GM23338 (cell line): ENCODE data around the gene TSNAX. TPM values are rescaled to one million over a fixed set of nuclear protein-coding genes. Genes with fewer than 3 reads are reported as not detected.

Source experiments
- ATAC-seq: fragments of 200-7000 bp; cut with Tn5 transposase; 3 replicates; pipeline ENCODE4 v1.9.1; 2020
- DNase-seq: peaks from one replicate; pipeline ENCODE4 v3.0.0-alpha.2; 2015; ENCODE audit warnings: low spot score
- H2AFZ ChIP-seq: fragments of 200-600 bp; sonication (generic); 2 replicates; pipeline ENCODE4 v1.8.0; 2016; ENCODE audit warnings: antibody characterized with exemption, mild to moderate bottlenecking, moderate library complexity
- H3F3A ChIP-seq: fragments of 200-600 bp; sonication (generic); replicated peaks from 2 replicates; pipeline ENCODE4 v1.8.0; 2017; ENCODE audit warnings: antibody characterized with exemption, mixed run types, low read depth
- H3K27ac ChIP-seq: fragments of 200-600 bp; sonication (generic); 2 replicates; pipeline ENCODE4 v1.6.1; 2016; ENCODE audit warnings: low read depth
- H3K27me3 ChIP-seq: fragments of 200-600 bp; sonication (generic); 2 replicates; pipeline ENCODE4 v1.8.0; 2016; ENCODE audit warnings: mild to moderate bottlenecking, mixed run types, moderate library complexity; ENCODE audit not compliant: insufficient read depth
- H3K36me3 ChIP-seq: fragments of 200-600 bp; sonication (generic); 2 replicates; pipeline ENCODE4 v1.8.0; 2016; ENCODE audit warnings: mild to moderate bottlenecking; ENCODE audit not compliant: insufficient read depth
- H3K4me1 ChIP-seq: fragments of 200-600 bp; sonication (generic); 2 replicates; pipeline ENCODE4 v1.8.0; 2016; ENCODE audit warnings: mild to moderate bottlenecking, moderate library complexity; ENCODE audit not compliant: insufficient read depth
- H3K4me2 ChIP-seq: fragments of 200-600 bp; sonication (generic); 2 replicates; pipeline ENCODE4 v1.7.1; 2017; ENCODE audit warnings: mixed run types
- H3K4me3 ChIP-seq: fragments of 200-600 bp; sonication (generic); 2 replicates; pipeline ENCODE4 v1.6.1; 2016; ENCODE audit warnings: mixed run types
- H3K79me2 ChIP-seq: fragments of 200-600 bp; sonication (generic); replicated peaks from 2 replicates; pipeline ENCODE4 v1.8.0; 2017; ENCODE audit warnings: mild to moderate bottlenecking; ENCODE audit not compliant: insufficient read depth
- H3K9me2 ChIP-seq: fragments of 200-600 bp; sonication (generic); 2 replicates; pipeline ENCODE4 v1.8.0; 2017; ENCODE audit not compliant: insufficient read depth
- H4K20me1 ChIP-seq: fragments of 200-600 bp; sonication (generic); replicated peaks from 2 replicates; pipeline ENCODE4 v1.8.0; 2017; ENCODE audit warnings: mild to moderate bottlenecking; ENCODE audit not compliant: insufficient read depth
- H3K27ac Mint-ChIP-seq: 2 replicates; pipeline ENCODE4 v1.8.0; 2020; ENCODE audit warnings: inconsistent platforms, mild to moderate bottlenecking, moderate library complexity, mixed read lengths
- H3K27me3 Mint-ChIP-seq: 3 replicates; pipeline ENCODE4 v1.8.0; 2022; ENCODE audit warnings: low read depth, mild to moderate bottlenecking, moderate library complexity, mixed read lengths, inconsistent platforms; ENCODE audit not compliant: insufficient read depth, poor library complexity
- H3K36me3 Mint-ChIP-seq: 3 replicates; pipeline ENCODE4 v1.8.0; 2021; ENCODE audit warnings: low read depth, mild to moderate bottlenecking, inconsistent platforms, moderate library complexity, mixed read lengths
- H3K4me1 Mint-ChIP-seq: 3 replicates; pipeline ENCODE4 v1.8.0; 2020; ENCODE audit warnings: mild to moderate bottlenecking, inconsistent platforms, mixed read lengths
- H3K4me3 Mint-ChIP-seq: 3 replicates; pipeline ENCODE4 v1.8.0; 2021; ENCODE audit warnings: moderate library complexity, mild to moderate bottlenecking, inconsistent platforms, mixed read lengths
- H3K9me3 Mint-ChIP-seq: 3 replicates; pipeline ENCODE4 v1.8.0; 2020; ENCODE audit warnings: moderate library complexity, mild to moderate bottlenecking, inconsistent platforms, mixed read lengths
- CREB1 ChIP-seq: fragments of 250-450 bp; sonication (Bioruptor Pico); IDR thresholded peaks from 2 replicates; pipeline ENCODE4 v1.5.0; 2020; ENCODE audit warnings: low read depth, mild to moderate bottlenecking, moderate library complexity
- CTCF ChIP-seq, 2 experiments: fragments of 200-600 bp in 1 of 2; sonication (generic) in 1 of 2; conservative IDR thresholded peaks; 2 replicates each; pipeline versions ENCODE4 v1.5.1 to v1.6.1; 2016 to 2017; ENCODE audit warnings: antibody characterized with exemption in 2 of 2, low read depth in 2 of 2, mild to moderate bottlenecking in 2 of 2, moderate library complexity in 1 of 2
- ETS1 ChIP-seq: IDR thresholded peaks from 2 replicates; pipeline ENCODE4 v1.6.1; 2016; ENCODE audit warnings: antibody characterized with exemption
- EZH2 ChIP-seq: fragments of 200-600 bp; sonication (generic); IDR thresholded peaks from one replicate; pipeline ENCODE4 v1.8.0; 2017; ENCODE audit warnings: antibody characterized with exemption, mild to moderate bottlenecking, low read depth; ENCODE audit not compliant: unreplicated experiment
- ZNF114 ChIP-seq: fragments of 250-450 bp; sonication (Bioruptor Pico); IDR thresholded peaks from 2 replicates; pipeline ENCODE4 v1.5.0; 2020; ENCODE audit warnings: mild to moderate bottlenecking, moderate library complexity
- ZNF331 ChIP-seq: fragments of 250-450 bp; sonication (Bioruptor Pico); IDR thresholded peaks from 2 replicates; pipeline ENCODE4 v1.5.0; 2020; ENCODE audit warnings: low read depth, mild to moderate bottlenecking, moderate library complexity
- polyA plus RNA-seq: library from polyadenylated mRNA; unstranded; fragments of >200 nt; fragmentation: Nextera tagmentation; extraction: Ambion mirVana; gene quantifications from 2 replicates; pipeline ENCODE4 v1.2.1, GENCODE V29; 2016
- total RNA-seq: library from RNA; depleted of rRNA; stranded (reverse); fragments of >200 nt; shearing (Covaris generic); gene quantifications from 2 replicates; pipeline ENCODE4 v1.2.3, GENCODE V29; 2014
- TF ChIP-seq, protein P1 (sequence below): fragments of 250-450 bp; sonication (Bioruptor Pico); IDR thresholded peaks from 2 replicates; pipeline ENCODE4 v1.5.0; 2020; ENCODE audit warnings: mild to moderate bottlenecking, moderate library complexity

TSNAX gene
- total and polyA plus RNA-seq, 2 experiments from 2014 or later: 31.5 to 31.7 TPM

DNA sequence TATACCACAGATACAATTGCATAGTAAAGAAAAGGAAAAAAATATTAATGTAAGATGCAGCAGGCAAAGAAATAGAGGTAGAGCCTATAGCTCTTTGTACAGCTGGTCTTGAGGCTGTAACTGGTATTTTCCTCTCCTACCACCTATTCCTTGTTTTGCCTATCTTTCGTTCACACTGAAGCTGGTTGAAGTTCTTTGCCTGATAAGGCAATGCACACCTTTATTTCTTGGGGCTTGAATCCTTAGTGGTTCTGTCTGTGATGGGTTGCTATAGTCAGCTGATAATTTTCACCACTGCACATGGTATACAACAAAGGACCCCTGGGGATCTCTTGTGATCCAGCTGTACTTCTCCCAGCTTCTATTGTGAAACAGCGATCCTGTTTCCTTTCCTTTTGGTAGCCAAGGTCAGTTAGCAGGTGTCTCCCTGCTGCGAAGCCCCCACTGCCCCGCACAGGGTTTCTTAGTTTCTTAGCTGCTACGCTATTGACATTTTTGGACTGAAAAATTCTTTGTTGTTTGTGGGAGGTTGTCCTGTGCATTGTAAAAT, 9.9 kb upstream of the TSNAX start (continued):
- TF ChIP-seq, protein P1, sequence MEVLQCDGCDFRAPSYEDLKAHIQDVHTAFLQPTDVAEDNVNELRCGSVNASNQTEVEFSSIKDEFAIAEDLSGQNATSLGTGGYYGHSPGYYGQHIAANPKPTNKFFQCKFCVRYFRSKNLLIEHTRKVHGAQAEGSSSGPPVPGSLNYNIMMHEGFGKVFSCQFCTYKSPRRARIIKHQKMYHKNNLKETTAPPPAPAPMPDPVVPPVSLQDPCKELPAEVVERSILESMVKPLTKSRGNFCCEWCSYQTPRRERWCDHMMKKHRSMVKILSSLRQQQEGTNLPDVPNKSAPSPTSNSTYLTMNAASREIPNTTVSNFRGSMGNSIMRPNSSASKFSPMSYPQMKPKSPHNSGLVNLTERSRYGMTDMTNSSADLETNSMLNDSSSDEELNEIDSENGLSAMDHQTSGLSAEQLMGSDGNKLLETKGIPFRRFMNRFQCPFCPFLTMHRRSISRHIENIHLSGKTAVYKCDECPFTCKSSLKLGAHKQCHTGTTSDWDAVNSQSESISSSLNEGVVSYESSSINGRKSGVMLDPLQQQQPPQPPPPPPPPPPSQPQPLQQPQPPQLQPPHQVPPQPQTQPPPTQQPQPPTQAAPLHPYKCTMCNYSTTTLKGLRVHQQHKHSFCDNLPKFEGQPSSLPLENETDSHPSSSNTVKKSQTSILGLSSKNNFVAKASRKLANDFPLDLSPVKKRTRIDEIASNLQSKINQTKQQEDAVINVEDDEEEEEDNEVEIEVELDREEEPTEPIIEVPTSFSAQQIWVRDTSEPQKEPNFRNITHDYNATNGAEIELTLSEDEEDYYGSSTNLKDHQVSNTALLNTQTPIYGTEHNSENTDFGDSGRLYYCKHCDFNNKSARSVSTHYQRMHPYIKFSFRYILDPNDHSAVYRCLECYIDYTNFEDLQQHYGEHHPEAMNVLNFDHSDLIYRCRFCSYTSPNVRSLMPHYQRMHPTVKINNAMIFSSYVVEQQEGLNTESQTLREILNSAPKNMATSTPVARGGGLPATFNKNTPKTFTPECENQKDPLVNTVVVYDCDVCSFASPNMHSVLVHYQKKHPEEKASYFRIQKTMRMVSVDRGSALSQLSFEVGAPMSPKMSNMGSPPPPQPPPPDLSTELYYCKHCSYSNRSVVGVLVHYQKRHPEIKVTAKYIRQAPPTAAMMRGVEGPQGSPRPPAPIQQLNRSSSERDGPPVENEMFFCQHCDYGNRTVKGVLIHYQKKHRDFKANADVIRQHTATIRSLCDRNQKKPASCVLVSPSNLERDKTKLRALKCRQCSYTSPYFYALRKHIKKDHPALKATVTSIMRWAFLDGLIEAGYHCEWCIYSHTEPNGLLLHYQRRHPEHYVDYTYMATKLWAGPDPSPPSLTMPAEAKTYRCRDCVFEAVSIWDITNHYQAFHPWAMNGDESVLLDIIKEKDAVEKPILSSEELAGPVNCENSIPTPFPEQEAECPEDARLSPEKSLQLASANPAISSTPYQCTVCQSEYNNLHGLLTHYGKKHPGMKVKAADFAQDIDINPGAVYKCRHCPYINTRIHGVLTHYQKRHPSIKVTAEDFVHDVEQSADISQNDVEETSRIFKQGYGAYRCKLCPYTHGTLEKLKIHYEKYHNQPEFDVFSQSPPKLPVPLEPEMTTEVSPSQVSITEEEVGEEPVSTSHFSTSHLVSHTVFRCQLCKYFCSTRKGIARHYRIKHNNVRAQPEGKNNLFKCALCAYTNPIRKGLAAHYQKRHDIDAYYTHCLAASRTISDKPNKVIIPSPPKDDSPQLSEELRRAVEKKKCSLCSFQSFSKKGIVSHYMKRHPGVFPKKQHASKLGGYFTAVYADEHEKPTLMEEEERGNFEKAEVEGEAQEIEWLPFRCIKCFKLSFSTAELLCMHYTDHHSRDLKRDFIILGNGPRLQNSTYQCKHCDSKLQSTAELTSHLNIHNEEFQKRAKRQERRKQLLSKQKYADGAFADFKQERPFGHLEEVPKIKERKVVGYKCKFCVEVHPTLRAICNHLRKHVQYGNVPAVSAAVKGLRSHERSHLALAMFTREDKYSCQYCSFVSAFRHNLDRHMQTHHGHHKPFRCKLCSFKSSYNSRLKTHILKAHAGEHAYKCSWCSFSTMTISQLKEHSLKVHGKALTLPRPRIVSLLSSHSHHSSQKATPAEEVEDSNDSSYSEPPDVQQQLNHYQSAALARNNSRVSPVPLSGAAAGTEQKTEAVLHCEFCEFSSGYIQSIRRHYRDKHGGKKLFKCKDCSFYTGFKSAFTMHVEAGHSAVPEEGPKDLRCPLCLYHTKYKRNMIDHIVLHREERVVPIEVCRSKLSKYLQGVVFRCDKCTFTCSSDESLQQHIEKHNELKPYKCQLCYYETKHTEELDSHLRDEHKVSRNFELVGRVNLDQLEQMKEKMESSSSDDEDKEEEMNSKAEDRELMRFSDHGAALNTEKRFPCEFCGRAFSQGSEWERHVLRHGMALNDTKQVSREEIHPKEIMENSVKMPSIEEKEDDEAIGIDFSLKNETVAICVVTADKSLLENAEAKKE (CRISPR knock-in tag): no peak
- TF ChIP-seq CREB1: no peak
- no peak for TF ChIP-seq ETS1
- no peak for TF ChIP-seq ZNF331 (CRISPR knock-in tag)
- TF ChIP-seq EZH2: no peak
- TF ChIP-seq ZNF114 (CRISPR knock-in tag): no peak

DNA sequence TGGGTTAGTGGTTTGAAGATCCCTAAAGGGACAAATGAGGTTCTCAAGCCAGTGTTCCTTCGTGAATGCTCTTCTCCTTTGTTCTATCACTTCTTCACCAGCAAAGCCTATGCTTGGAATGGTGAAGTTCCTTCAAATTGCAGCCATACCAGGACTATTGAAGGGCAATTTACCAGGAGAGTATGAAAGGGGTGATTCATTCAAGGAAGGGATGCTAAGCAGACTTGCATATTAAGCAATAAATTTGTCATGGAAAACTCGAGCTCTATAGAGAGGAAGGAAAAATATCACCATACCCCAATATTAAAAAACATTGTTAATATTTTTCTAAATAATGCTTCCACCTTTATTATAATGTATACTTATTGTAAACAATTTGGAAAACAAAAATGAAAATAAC, 9.3 kb upstream of the TSNAX start:
- no peak for DNase-seq
- no peaks in the 10 kb centered on the region for H4K20me1 ChIP-seq
- H3K4me2 ChIP-seq: no peak overlapping the region
- Mint-ChIP-seq H3K4me3 (no peak overlapping the region), H3K9me3 (no peaks in the 10 kb centered on the region), H3K27me3 (no peaks in the 10 kb centered on the region), H3K4me1 (peaks cover 2% of the 10 kb centered on the region; the same call in 1 of the 3 replicates), H3K27ac (no peak overlapping the region), H3K36me3 (no peaks in the 10 kb centered on the region)
- H3K27me3 ChIP-seq: no peaks in the 10 kb centered on the region
- ATAC-seq: no peak
- no peaks in the 10 kb centered on the region for H3K36me3 ChIP-seq
- H3K79me2 ChIP-seq: no peaks in the 10 kb centered on the region
- no peaks in the 10 kb centered on the region; the same call in 1 of the 2 replicates for H3K4me1 ChIP-seq
- no peaks in the 10 kb centered on the region for H3K9me2 ChIP-seq
- no peak overlapping the region for H3K4me3 ChIP-seq
- no peak overlapping the region for H3K27ac ChIP-seq
- H2AFZ ChIP-seq: no peak overlapping the region
- no peaks in the 10 kb centered on the region for H3F3A ChIP-seq
- TF ChIP-seq ZNF331 (CRISPR knock-in tag): no peak
- no peak for TF ChIP-seq EZH2
- no peak for TF ChIP-seq CTCF (conservative IDR thresholded peaks at IDR 0.05; ENCODE audit: low read depth in 2 of 2)
